ENCODE results near the gene MPP1.

DNA sequence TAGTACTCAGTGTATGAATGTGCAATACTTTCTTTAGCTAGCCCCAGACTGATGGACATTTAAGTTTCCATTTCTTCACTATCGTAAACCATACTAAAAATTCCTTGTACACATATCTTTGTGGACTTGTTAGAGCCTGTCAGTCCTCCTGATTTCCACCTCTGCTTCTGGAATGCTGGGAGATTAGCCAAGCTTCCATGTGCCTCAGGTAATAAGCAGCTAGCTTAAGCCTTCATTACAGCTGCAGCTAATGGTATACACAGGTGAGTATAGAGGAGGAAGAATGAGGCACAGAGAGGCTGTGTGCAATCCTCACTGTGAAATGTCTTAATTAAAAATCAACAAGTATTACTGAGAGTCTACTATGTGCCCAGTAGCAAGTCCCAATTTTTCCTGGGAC, 19.4 kb upstream of the MPP1 start:
- TF ChIP-seq, protein P1, sequence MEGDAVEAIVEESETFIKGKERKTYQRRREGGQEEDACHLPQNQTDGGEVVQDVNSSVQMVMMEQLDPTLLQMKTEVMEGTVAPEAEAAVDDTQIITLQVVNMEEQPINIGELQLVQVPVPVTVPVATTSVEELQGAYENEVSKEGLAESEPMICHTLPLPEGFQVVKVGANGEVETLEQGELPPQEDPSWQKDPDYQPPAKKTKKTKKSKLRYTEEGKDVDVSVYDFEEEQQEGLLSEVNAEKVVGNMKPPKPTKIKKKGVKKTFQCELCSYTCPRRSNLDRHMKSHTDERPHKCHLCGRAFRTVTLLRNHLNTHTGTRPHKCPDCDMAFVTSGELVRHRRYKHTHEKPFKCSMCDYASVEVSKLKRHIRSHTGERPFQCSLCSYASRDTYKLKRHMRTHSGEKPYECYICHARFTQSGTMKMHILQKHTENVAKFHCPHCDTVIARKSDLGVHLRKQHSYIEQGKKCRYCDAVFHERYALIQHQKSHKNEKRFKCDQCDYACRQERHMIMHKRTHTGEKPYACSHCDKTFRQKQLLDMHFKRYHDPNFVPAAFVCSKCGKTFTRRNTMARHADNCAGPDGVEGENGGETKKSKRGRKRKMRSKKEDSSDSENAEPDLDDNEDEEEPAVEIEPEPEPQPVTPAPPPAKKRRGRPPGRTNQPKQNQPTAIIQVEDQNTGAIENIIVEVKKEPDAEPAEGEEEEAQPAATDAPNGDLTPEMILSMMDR (IDR thresholded peaks at IDR 0.05; ENCODE audit: low read depth, low read length, poor library complexity, severe bottlenecking), result no peak
- no peak for TF ChIP-seq EZH2phosphoT487 (IDR thresholded peaks at IDR 0.05; ENCODE audit: borderline replicate concordance, low read length)

All from DOHH2 (cell line).